ENCODE results near the gene RPL22.

RPL22 gene

GRCh38 chr1:6211731-6212130, 12.3 kb upstream of the RPL22 start:
- WGBS (ENCODE audit: extremely low coverage, insufficient coverage, low lambda C conversion rate) = no CpG with 5 or more reads among the region's 16 CpGs
- no peak overlapping the region for H3K4me2 ChIP-seq (ENCODE audit: low read length)

GRCh38 chr1:6210591-6211355, 11.4 kb upstream of the RPL22 start:
- H3K4me2 ChIP-seq (ENCODE audit: low read length) = no peak overlapping the region
- no peaks in the 10 kb centered on the region for H3K36me3 ChIP-seq (ENCODE audit: control insufficient read depth, insufficient read depth, low read length)
- no CpG with 5 or more reads among the region's 29 CpGs for WGBS (ENCODE audit: extremely low coverage, insufficient coverage, low lambda C conversion rate)
- no peaks in the 10 kb centered on the region for H3K4me1 ChIP-seq (ENCODE audit: control insufficient read depth, low read depth, low read length)
- peaks cover 17% of the 10 kb centered on the region for H3K27me3 ChIP-seq (ENCODE audit: insufficient read depth, low read length, poor library complexity)
- H3K79me1 ChIP-seq (ENCODE audit: low read length) = no peaks in the 10 kb centered on the region
- no peak overlapping the region for H3K4me3 ChIP-seq (ENCODE audit: low read length)
- H2BK120ac ChIP-seq (ENCODE audit: low read depth, low read length) = no peak overlapping the region
- H4K5ac ChIP-seq (ENCODE audit: low read length) = no peak overlapping the region
- no peak overlapping the region for H3K23ac ChIP-seq (ENCODE audit: low read length)
- no peak overlapping the region for H2AK5ac ChIP-seq (ENCODE audit: low read length)
- H3K18ac ChIP-seq (ENCODE audit: low read length) = no peak overlapping the region
- no peak overlapping the region for H3K4ac ChIP-seq (ENCODE audit: low read depth, low read length)
- H2BK5ac ChIP-seq (ENCODE audit: low read length) = no peak overlapping the region
- no peak overlapping the region for H4K8ac ChIP-seq (ENCODE audit: low read depth, low read length)
- no peak overlapping the region for H2BK15ac ChIP-seq (replicated peaks; ENCODE audit: low read depth)
- H3K27ac ChIP-seq (ENCODE audit: low read depth, low read length) = no peak overlapping the region
- H3K9ac ChIP-seq (ENCODE audit: low read length) = no peak overlapping the region
- DNase-seq = no peak
- no peak overlapping the region for H3K56ac ChIP-seq (ENCODE audit: low read length)
- H3K79me2 ChIP-seq (ENCODE audit: control insufficient read depth, insufficient read depth, low read length) = no peaks in the 10 kb centered on the region

More at GRCh38 chr1:6211731-6212130, 12.3 kb upstream of the RPL22 start:
- H2BK15ac ChIP-seq (replicated peaks; ENCODE audit: low read depth) = no peak overlapping the region
- H3K79me1 ChIP-seq (ENCODE audit: low read length) = no peaks in the 10 kb centered on the region
- H3K4me1 ChIP-seq (ENCODE audit: control insufficient read depth, low read depth, low read length) = no peaks in the 10 kb centered on the region
- no peak overlapping the region for H3K27ac ChIP-seq (ENCODE audit: low read depth, low read length)
- H3K23ac ChIP-seq (ENCODE audit: low read length) = no peak overlapping the region
- H4K8ac ChIP-seq (ENCODE audit: low read depth, low read length) = no peak overlapping the region
- H3K27me3 ChIP-seq (ENCODE audit: insufficient read depth, low read length, poor library complexity) = peaks cover 10% of the 10 kb centered on the region
- no peaks in the 10 kb centered on the region for H3K79me2 ChIP-seq (ENCODE audit: control insufficient read depth, insufficient read depth, low read length)
- H2BK120ac ChIP-seq (ENCODE audit: low read depth, low read length) = no peak overlapping the region
- H2AK5ac ChIP-seq (ENCODE audit: low read length) = no peak overlapping the region
- no peak overlapping the region for H3K9ac ChIP-seq (ENCODE audit: low read length)
- H2BK5ac ChIP-seq (ENCODE audit: low read length) = no peak overlapping the region
- DNase-seq = no peak
- H4K5ac ChIP-seq (ENCODE audit: low read length) = no peak overlapping the region
- no peak overlapping the region for H3K18ac ChIP-seq (ENCODE audit: low read length)
- no peak overlapping the region for H3K4ac ChIP-seq (ENCODE audit: low read depth, low read length)
- H3K36me3 ChIP-seq (ENCODE audit: control insufficient read depth, insufficient read depth, low read length) = no peaks in the 10 kb centered on the region
- H3K56ac ChIP-seq (ENCODE audit: low read length) = no peak overlapping the region
- no peak overlapping the region for H3K4me3 ChIP-seq (ENCODE audit: low read length)

GRCh38 chr1:6209661-6210580, 10.5 kb upstream of the RPL22 start:
- Histone ChIP-seq H3K36me3 (ENCODE audit: control insufficient read depth, insufficient read depth, low read length) (no peaks in the 10 kb centered on the region), H3K79me1 (ENCODE audit: low read length) (no peaks in the 10 kb centered on the region), H3K4ac (ENCODE audit: low read depth, low read length) (no peak overlapping the region), H4K8ac (ENCODE audit: low read depth, low read length) (no peak overlapping the region), H3K79me2 (ENCODE audit: control insufficient read depth, insufficient read depth, low read length) (no peaks in the 10 kb centered on the region), H3K27me3 (ENCODE audit: insufficient read depth, low read length, poor library complexity) (peaks cover 17% of the 10 kb centered on the region), H2BK5ac (ENCODE audit: low read length) (no peak overlapping the region), H2BK120ac (ENCODE audit: low read depth, low read length) (no peak overlapping the region), H3K18ac (ENCODE audit: low read length) (no peak overlapping the region), H3K4me3 (ENCODE audit: low read length) (no peak overlapping the region), H2AK5ac (ENCODE audit: low read length) (no peak overlapping the region), H3K23ac (ENCODE audit: low read length) (no peak overlapping the region), H3K9ac (ENCODE audit: low read length) (no peak overlapping the region), H3K56ac (ENCODE audit: low read length) (no peak overlapping the region), H3K27ac (ENCODE audit: low read depth, low read length) (no peak overlapping the region), H3K4me1 (ENCODE audit: control insufficient read depth, low read depth, low read length) (no peaks in the 10 kb centered on the region), H3K4me2 (ENCODE audit: low read length) (peak overlapping the region; percentile 71), H4K5ac (ENCODE audit: low read length) (no peak overlapping the region), H2BK15ac (replicated peaks; ENCODE audit: low read depth) (no peak overlapping the region)
- WGBS (ENCODE audit: extremely low coverage, insufficient coverage, low lambda C conversion rate) = no CpG with 5 or more reads among the region's 17 CpGs
- DNase-seq = peak; percentile 56

- Histone ChIP-seq H3K4me1 (ENCODE audit: control insufficient read depth, low read depth, low read length) (no peaks in the 10 kb centered on the region), H2BK5ac (ENCODE audit: low read length) (no peak overlapping the region), H3K27ac (ENCODE audit: low read depth, low read length) (no peak overlapping the region), H4K8ac (ENCODE audit: low read depth, low read length) (no peak overlapping the region), H3K18ac (ENCODE audit: low read length) (no peak overlapping the region), H3K79me2 (ENCODE audit: control insufficient read depth, insufficient read depth, low read length) (no peaks in the 10 kb centered on the region), H3K23ac (ENCODE audit: low read length) (no peak overlapping the region), H2AK5ac (ENCODE audit: low read length) (no peak overlapping the region), H2BK120ac (ENCODE audit: low read depth, low read length) (no peak overlapping the region), H3K56ac (ENCODE audit: low read length) (peak overlapping the region; percentile 83), H2BK15ac (replicated peaks; ENCODE audit: low read depth) (no peak overlapping the region), H3K9ac (ENCODE audit: low read length) (peak overlapping the region; percentile 52), H3K79me1 (ENCODE audit: low read length) (no peaks in the 10 kb centered on the region), H3K4me3 (ENCODE audit: low read length) (no peak overlapping the region), H3K27me3 (ENCODE audit: insufficient read depth, low read length, poor library complexity) (peaks cover 17% of the 10 kb centered on the region), H3K4me2 (ENCODE audit: low read length) (peak overlapping the region; percentile 71), H3K36me3 (ENCODE audit: control insufficient read depth, insufficient read depth, low read length) (no peaks in the 10 kb centered on the region), H4K5ac (ENCODE audit: low read length) (no peak overlapping the region), H3K4ac (ENCODE audit: low read depth, low read length) (no peak overlapping the region)
- WGBS (ENCODE audit: extremely low coverage, insufficient coverage, low lambda C conversion rate) = no CpG with 5 or more reads among the region's 99 CpGs
- DNase-seq = peak; percentile 50
These were observed 9.6 kb upstream of the RPL22 start for GRCh38 chr1:6208723-6209660.

GRCh38 chr1:6207921-6208320, 8.5 kb upstream of the RPL22 start:
- Histone ChIP-seq H2BK120ac (ENCODE audit: low read depth, low read length) (no peak overlapping the region), H2BK5ac (ENCODE audit: low read length) (no peak overlapping the region), H4K5ac (ENCODE audit: low read length) (no peak overlapping the region), H3K27ac (ENCODE audit: low read depth, low read length) (no peak overlapping the region), H3K79me1 (ENCODE audit: low read length) (no peaks in the 10 kb centered on the region), H4K8ac (ENCODE audit: low read depth, low read length) (no peak overlapping the region), H3K4me3 (ENCODE audit: low read length) (no peak overlapping the region), H2BK15ac (replicated peaks; ENCODE audit: low read depth) (no peak overlapping the region), H3K23ac (ENCODE audit: low read length) (no peak overlapping the region), H3K36me3 (ENCODE audit: control insufficient read depth, insufficient read depth, low read length) (no peaks in the 10 kb centered on the region), H3K79me2 (ENCODE audit: control insufficient read depth, insufficient read depth, low read length) (no peaks in the 10 kb centered on the region), H3K27me3 (ENCODE audit: insufficient read depth, low read length, poor library complexity) (peaks cover 17% of the 10 kb centered on the region), H3K18ac (ENCODE audit: low read length) (no peak overlapping the region), H3K56ac (ENCODE audit: low read length) (no peak overlapping the region), H2AK5ac (ENCODE audit: low read length) (no peak overlapping the region), H3K9ac (ENCODE audit: low read length) (no peak overlapping the region), H3K4ac (ENCODE audit: low read depth, low read length) (no peak overlapping the region), H3K4me1 (ENCODE audit: control insufficient read depth, low read depth, low read length) (no peaks in the 10 kb centered on the region), H3K4me2 (ENCODE audit: low read length) (no peak overlapping the region)
- no CpG with 5 or more reads among the region's 10 CpGs for WGBS (ENCODE audit: extremely low coverage, insufficient coverage, low lambda C conversion rate)
- no peak for DNase-seq
